CD14-positive monocyte (primary cell): Measurements from ENCODE around the gene TMEM235. TPM values are rescaled to one million over a fixed set of nuclear protein-coding genes. Genes with fewer than 3 reads are reported as not detected.

Experiments used
- DNase-seq, 3 donors: peaks; one replicate each; pipeline ENCODE4 v3.0.0-alpha.2; 2011 to 2022
- H2AFZ ChIP-seq: 2 replicates; pipeline ENCODE4 v1.6.0; 2012; ENCODE audit warnings: mild to moderate bottlenecking, low read depth, low read length, inconsistent platforms; ENCODE audit not compliant: insufficient read depth, poor library complexity, severe bottlenecking
- H3K27ac ChIP-seq, 2 donors: 1 replicate in 1 of 2; 2 replicates in 1 of 2; pipeline ENCODE4 v1.5.1; 2012 to 2013; ENCODE audit warnings: low read length in 2 of 2, control low read depth in 1 of 2, inconsistent platforms in 1 of 2, low read depth in 1 of 2, mild to moderate bottlenecking in 1 of 2
- H3K27me3 ChIP-seq, 2 donors: one replicate each; pipeline versions ENCODE4 v1.6.0 to v1.6.1; 2011 to 2013; ENCODE audit warnings: low read length in 2 of 2; ENCODE audit not compliant: control insufficient read depth in 2 of 2, insufficient read depth in 2 of 2
- H3K36me3 ChIP-seq, 2 donors: replicated peaks in 1 of 2; 1 replicate in 1 of 2; 2 replicates in 1 of 2; pipeline versions ENCODE4 v1.5.1 to v1.6.1; 2012 to 2013; ENCODE audit warnings: low read length in 2 of 2, control low read depth in 1 of 2, inconsistent platforms in 1 of 2, mild to moderate bottlenecking in 1 of 2; ENCODE audit not compliant: insufficient read depth in 2 of 2, control insufficient read depth in 1 of 2
- H3K4me1 ChIP-seq, 2 donors: 1 replicate in 1 of 2; 2 replicates in 1 of 2; pipeline versions ENCODE4 v1.5.1 to v1.6.1; 2012 to 2013; ENCODE audit warnings: low read length in 2 of 2, control low read depth in 1 of 2, inconsistent platforms in 1 of 2, mild to moderate bottlenecking in 1 of 2, moderate library complexity in 1 of 2; ENCODE audit not compliant: insufficient read depth in 2 of 2, control insufficient read depth in 1 of 2
- H3K4me2 ChIP-seq: replicated peaks from 2 replicates; pipeline ENCODE3; 2012; ENCODE audit warnings: low read length, moderate library complexity, mild to moderate bottlenecking; ENCODE audit not compliant: poor library complexity, severe bottlenecking; ENCODE audit errors: extremely low read depth
- H3K4me3 ChIP-seq, 3 experiments: fragments of 200-600 bp in 1 of 3; sonication (generic) in 1 of 3; replicated peaks in 1 of 3; 1 replicate in 2 of 3; 2 replicates in 1 of 3; pipeline ENCODE4 v1.5.1; 2011 to 2013; ENCODE audit warnings: low read length in 3 of 3, mild to moderate bottlenecking in 3 of 3, control low read depth in 2 of 3, low read depth in 2 of 3, inconsistent platforms in 1 of 3, moderate library complexity in 1 of 3
- H3K79me2 ChIP-seq: 2 replicates; pipeline ENCODE4 v1.6.0; 2012; ENCODE audit warnings: mild to moderate bottlenecking, control low read depth, inconsistent platforms, low read length, moderate library complexity; ENCODE audit not compliant: insufficient read depth
- H3K9ac ChIP-seq: 2 replicates; pipeline ENCODE4 v1.6.0; 2017; ENCODE audit warnings: low read length, mild to moderate bottlenecking; ENCODE audit not compliant: insufficient read depth, poor library complexity, severe bottlenecking
- H3K9me3 ChIP-seq, 2 donors: replicated peaks in 1 of 2; 1 replicate in 1 of 2; 2 replicates in 1 of 2; pipeline versions ENCODE4 v1.5.1 to v1.6.1; 2012 to 2013; ENCODE audit warnings: low read length in 2 of 2, control low read depth in 1 of 2; ENCODE audit not compliant: control insufficient read depth in 1 of 2, insufficient read depth in 1 of 2
- H4K20me1 ChIP-seq: 2 replicates; pipeline ENCODE4 v1.6.0; 2012; ENCODE audit warnings: mild to moderate bottlenecking, low read length, control low read depth, moderate library complexity; ENCODE audit not compliant: insufficient read depth
- H3K27ac Mint-ChIP-seq, 7 donors: one replicate each; pipeline ENCODE4 v1.8.0; 2020; ENCODE audit warnings: mild to moderate bottlenecking in 7 of 7, mixed read lengths in 7 of 7, moderate library complexity in 6 of 7, inconsistent platforms in 2 of 7
- H3K27me3 Mint-ChIP-seq, 3 donors: one replicate each; pipeline ENCODE4 v1.8.0; 2021 to 2022; ENCODE audit warnings: low read depth in 3 of 3, mild to moderate bottlenecking in 3 of 3, mixed read lengths in 3 of 3, moderate library complexity in 3 of 3, inconsistent platforms in 1 of 3
- H3K36me3 Mint-ChIP-seq, 2 donors: one replicate each; pipeline ENCODE4 v1.8.0; 2020; ENCODE audit warnings: mixed read lengths in 2 of 2, inconsistent platforms in 1 of 2, mild to moderate bottlenecking in 1 of 2
- H3K4me1 Mint-ChIP-seq: one replicate; pipeline ENCODE4 v1.8.0; 2020; ENCODE audit warnings: mild to moderate bottlenecking, mixed read lengths
- H3K4me3 Mint-ChIP-seq, 2 donors: one replicate each; pipeline ENCODE4 v1.8.0; 2020; ENCODE audit warnings: mild to moderate bottlenecking in 2 of 2, mixed read lengths in 2 of 2, moderate library complexity in 1 of 2
- H3K9me3 Mint-ChIP-seq, 7 donors: one replicate each; pipeline ENCODE4 v1.8.0; 2020 to 2022; ENCODE audit warnings: mixed read lengths in 7 of 7, mild to moderate bottlenecking in 6 of 7, moderate library complexity in 6 of 7, inconsistent platforms in 2 of 7
- CTCF ChIP-seq: fragments of 200-600 bp; IDR thresholded peaks from one replicate; pipeline ENCODE4 v1.8.0; 2022; ENCODE audit warnings: antibody characterized with exemption, mild to moderate bottlenecking
- whole genome bisulfite sequencing: methylation state at CpG from one replicate; pipeline ENCODE4 v1.1.5; 2013; ENCODE audit warnings: missing lambda C conversion rate; ENCODE audit not compliant: insufficient coverage; 5-methylcytosine and 5-hydroxymethylcytosine counted together
- intact Hi-C, 2 donors: fragments of 100-400 bp; cut with micrococcal nuclease; formaldehyde crosslinking; loops; one replicate each; pipeline versions ENCODE4 v1.15.0 to v1.15.1; 2023
- polyA plus RNA-seq, 3 donors: library from polyadenylated mRNA; depleted of rRNA in 1 of 3; unstranded in 2 of 3; stranded (reverse) in 1 of 3; fragments of 300-500 nt in 2 of 3; fragments of >200 nt in 1 of 3; fragmentation: Illumina TruSeq in 2 of 3; gene quantifications; 1 replicate in 2 of 3; 2 replicates in 1 of 3; pipeline ENCODE4 v1.2.3, GENCODE V29; 2012 to 2021

The TMEM235 gene
- polyA plus RNA-seq, 3 donors, result not detected

DNA sequence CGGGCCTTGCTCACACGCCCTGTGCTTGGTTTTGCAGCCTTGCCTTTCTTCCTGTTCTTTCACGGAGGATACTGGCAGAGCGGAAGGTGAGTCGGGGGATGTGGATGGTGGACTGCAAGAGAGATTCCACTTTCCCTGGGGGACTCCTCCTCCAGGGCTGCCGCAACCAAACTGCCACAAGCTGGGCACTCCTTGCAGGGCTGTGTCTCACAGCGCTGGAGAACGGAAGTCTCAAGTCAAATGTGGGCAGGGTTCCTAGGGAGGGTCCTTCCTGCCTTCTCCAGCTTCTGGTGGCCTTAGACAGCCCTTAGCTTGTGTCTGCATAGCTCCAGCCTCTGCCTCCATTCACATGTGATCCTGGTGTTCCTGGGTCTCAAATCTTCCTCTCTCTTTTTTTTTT lies 28.8 kb upstream of the TMEM235 start:
- Mint-ChIP-seq H3K4me1 (peaks cover 18% of the 10 kb centered on the region), H3K4me3 (no peak overlapping the region), H3K27me3 (peaks cover 0 to 3% (median 0%) of the 10 kb centered on the region in 3 donors), H3K36me3 (peaks cover 13 to 16% of the 10 kb centered on the region in 2 donors), H3K27ac (no peak overlapping the region), H3K9me3 (peaks cover 0 to 3% (median 0%) of the 10 kb centered on the region in 7 donors)
- Histone ChIP-seq H3K79me2 (no peaks in the 10 kb centered on the region), H3K9ac (no peak overlapping the region), H3K27me3 (no peaks in the 10 kb centered on the region), H3K9me3 (peaks cover 0 to 4% of the 10 kb centered on the region in 2 donors), H4K20me1 (no peaks in the 10 kb centered on the region), H3K4me2 (no peak overlapping the region), H2AFZ (no peak overlapping the region), H3K36me3 (peaks cover 5 to 8% of the 10 kb centered on the region in 2 donors), H3K27ac (no peak overlapping the region), H3K4me1 (peaks cover 25 to 27% of the 10 kb centered on the region in 2 donors), H3K4me3 (no peak overlapping the region)
- no peak for TF ChIP-seq CTCF
- intact Hi-C loops, result no loop called here
- WGBS, result 88% methylated on average over 4 of the region's 8 CpGs
- DNase-seq, result no peak

GRCh38 chr17:78204387-78205123 lies 26.9 kb upstream of the TMEM235 start:
- no peak for TF ChIP-seq CTCF
- H3K9me3 ChIP-seq, result peaks cover 0 to 2% of the 10 kb centered on the region in 2 donors
- H3K36me3 ChIP-seq, result peaks cover 5 to 10% of the 10 kb centered on the region in 2 donors
- H3K4me1 ChIP-seq, result peaks cover 11 to 12% of the 10 kb centered on the region in 2 donors
- H3K27me3 ChIP-seq, result no peaks in the 10 kb centered on the region
- no peaks in the 10 kb centered on the region for H4K20me1 ChIP-seq
- no peak overlapping the region for H3K27ac ChIP-seq
- H3K4me3 ChIP-seq, result no peak overlapping the region
- no peak overlapping the region for H2AFZ ChIP-seq
- WGBS, result 91% methylated on average over 21 of the region's 22 CpGs
- Mint-ChIP-seq H3K9me3 (peaks cover 0 to 3% (median 0%) of the 10 kb centered on the region in 7 donors), H3K27ac (no peak overlapping the region), H3K4me1 (peaks cover 5% of the 10 kb centered on the region), H3K27me3 (peaks cover 0 to 3% (median 3%) of the 10 kb centered on the region in 3 donors), H3K4me3 (no peak overlapping the region), H3K36me3 (peaks cover 15 to 18% of the 10 kb centered on the region in 2 donors)
- intact Hi-C loops, result no loop called here
- no peak overlapping the region for H3K4me2 ChIP-seq
- no peak for DNase-seq
- no peak overlapping the region for H3K9ac ChIP-seq
- no peaks in the 10 kb centered on the region for H3K79me2 ChIP-seq
